Activated T-helper 2 cell treated with anti-CD3 and anti-CD28 coated beads, Interferon-gamma antibody, Interleukin-2, Interleukin-4, amounts not matched to agents 10 μg/mL and 5 μg/mL and 100 μg/mL, durations not matched to agents 14 hours and 24 hours and 36 hours (primary cell): ENCODE data around the gene ELP6. TPM values are rescaled to one million over a fixed set of nuclear protein-coding genes. Genes with fewer than 3 reads are reported as not detected.

Experiments used
- DNase-seq: peaks from one replicate; pipeline ENCODE4 v3.0.0; 2021; ENCODE audit warnings: low spot score
- H3K27ac Mint-ChIP-seq: one replicate; pipeline ENCODE4 v1.8.0; 2021; ENCODE audit warnings: mixed read lengths
- H3K27me3 Mint-ChIP-seq: one replicate; pipeline ENCODE4 v1.8.0; 2021; ENCODE audit warnings: low read depth, mixed read lengths
- H3K36me3 Mint-ChIP-seq: one replicate; pipeline ENCODE4 v1.8.0; 2021; ENCODE audit warnings: low read depth, mixed read lengths
- H3K4me1 Mint-ChIP-seq: one replicate; pipeline ENCODE4 v1.8.0; 2021; ENCODE audit warnings: low read depth, mixed read lengths
- H3K4me3 Mint-ChIP-seq: one replicate; pipeline ENCODE4 v1.8.0; 2021; ENCODE audit warnings: low read depth, mild to moderate bottlenecking, moderate library complexity, mixed read lengths
- H3K9me3 Mint-ChIP-seq: one replicate; pipeline ENCODE4 v1.8.0; 2021; ENCODE audit warnings: mixed read lengths
- intact Hi-C: fragments of 100-400 bp; cut with micrococcal nuclease; formaldehyde crosslinking; loops from one replicate; pipeline ENCODE4 v1.15.1; 2023
- total RNA-seq: library from RNA; stranded (reverse); gene quantifications from 2 replicates; pipeline ENCODE4 v1.2.3, GENCODE V29; 2022

Gene ELP6, protein sequence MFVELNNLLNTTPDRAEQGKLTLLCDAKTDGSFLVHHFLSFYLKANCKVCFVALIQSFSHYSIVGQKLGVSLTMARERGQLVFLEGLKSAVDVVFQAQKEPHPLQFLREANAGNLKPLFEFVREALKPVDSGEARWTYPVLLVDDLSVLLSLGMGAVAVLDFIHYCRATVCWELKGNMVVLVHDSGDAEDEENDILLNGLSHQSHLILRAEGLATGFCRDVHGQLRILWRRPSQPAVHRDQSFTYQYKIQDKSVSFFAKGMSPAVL
- 44.0 and 46.8 TPM in 2 replicates for total RNA-seq

DNA sequence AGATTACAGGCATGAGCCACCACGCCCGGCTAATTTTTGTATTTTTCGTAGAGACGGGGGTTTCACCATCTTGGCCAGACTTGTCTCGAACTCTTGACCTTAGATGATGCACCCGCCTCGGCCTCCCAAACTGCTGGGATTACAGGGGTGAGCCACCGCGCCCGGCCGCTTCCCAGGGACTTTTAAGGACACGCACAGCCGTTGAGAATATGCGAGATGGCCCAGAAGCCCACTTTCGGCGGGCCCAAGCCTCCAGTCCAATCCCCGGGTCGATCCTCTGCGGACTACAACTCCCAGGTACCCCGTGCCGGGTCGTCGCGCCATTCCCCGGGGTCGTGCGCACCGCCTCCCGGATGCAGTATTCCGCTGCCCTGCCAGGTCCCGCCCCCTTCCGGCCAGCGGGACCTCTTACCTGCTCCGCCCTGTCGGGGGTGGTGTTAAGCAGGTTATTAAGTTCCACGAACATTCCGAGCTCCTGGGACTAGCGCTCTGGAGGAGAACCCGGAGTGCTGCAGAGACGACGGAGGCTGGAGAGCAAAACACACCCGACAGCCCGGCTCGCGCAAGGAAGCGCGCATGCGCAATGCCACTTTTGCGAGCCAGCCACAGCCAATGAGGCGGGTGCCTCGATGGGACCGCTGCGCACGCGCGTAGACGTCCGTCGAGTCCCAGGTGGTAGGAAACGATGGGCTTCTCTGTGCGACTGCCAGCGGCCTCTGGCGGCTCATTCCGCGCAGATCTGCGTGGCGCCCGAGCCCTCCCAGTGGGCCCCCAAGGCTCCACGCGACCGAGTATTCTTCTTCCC, at the start of gene ELP6:
TSS of gene ELP6 (minus strand) at position 588 of the 805 bp plus-strand sequence. CDS start at position 466, 122 bp downstream.
- Mint-ChIP-seq H3K27ac (peak within 1 kb of the TSS; percentile 96), H3K36me3 (peaks cover 20% of the 10 kb centered on the region), H3K27me3 (peaks cover 4% of the 10 kb centered on the region), H3K4me3 (peak within 1 kb of the TSS; percentile 97), H3K4me1 (peaks cover 17% of the 10 kb centered on the region), H3K9me3 (no peaks in the 10 kb centered on the region)
- DNase-seq, result peak; percentile 97
- intact Hi-C loops, result loop anchor here (1.0 to 5.0 kb wide), 6 partner anchors 37 to 290 kb away; partner anchors contain the start of genes DHX30, KIF9, KLHL18 and SMARCC1

DNA sequence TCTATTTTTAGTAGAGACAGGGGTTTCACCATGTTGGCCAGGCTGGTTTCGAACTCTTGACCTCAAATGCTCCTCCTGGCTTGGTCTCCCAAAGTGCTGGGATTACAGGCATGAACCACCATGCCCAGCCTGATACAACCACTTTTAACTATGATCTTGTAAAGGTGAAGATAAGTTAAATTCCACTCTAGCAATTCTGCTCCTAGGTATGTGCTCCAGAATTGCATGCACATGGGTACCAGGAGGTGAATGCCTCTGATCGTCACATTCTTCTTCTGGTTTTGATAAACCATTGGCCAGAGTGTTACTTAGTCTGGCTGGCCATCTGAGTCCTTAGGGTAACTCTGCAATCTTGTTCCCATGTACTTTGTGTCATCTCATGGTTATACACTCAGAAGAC, 42.8 kb upstream of the ELP6 start:
- no peaks in the 10 kb centered on the region for H3K9me3 Mint-ChIP-seq
- H3K4me3 Mint-ChIP-seq, result no peak overlapping the region
- no peak overlapping the region for H3K27ac Mint-ChIP-seq
- H3K36me3 Mint-ChIP-seq, result no peaks in the 10 kb centered on the region
- DNase-seq, result no peak
- peaks cover 10% of the 10 kb centered on the region for H3K27me3 Mint-ChIP-seq
- intact Hi-C loops, result no loop called here
- no peaks in the 10 kb centered on the region for H3K4me1 Mint-ChIP-seq

DNA sequence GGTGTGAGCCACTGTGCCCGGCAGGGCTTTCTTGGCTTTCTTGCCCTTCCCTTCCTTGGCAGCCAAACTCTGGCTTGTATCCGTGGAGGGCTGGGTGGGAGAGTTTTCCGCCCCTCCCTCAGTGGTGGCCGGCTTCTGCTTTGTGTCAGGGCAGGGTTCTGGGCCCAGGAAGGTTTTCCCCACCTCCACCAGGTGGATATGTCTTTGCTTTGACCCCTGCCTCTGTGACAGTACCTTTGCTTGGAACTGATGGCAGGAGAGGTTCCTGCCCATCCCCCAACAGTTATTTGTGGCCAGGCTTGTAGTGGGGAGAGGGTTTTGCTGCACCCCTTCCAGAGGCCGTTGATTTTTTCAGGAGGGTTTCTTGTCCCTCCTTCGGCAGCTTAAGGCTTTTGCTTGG, 40.8 kb upstream of the ELP6 start:
- Mint-ChIP-seq H3K4me1 (no peaks in the 10 kb centered on the region), H3K27me3 (peaks cover 20% of the 10 kb centered on the region), H3K4me3 (no peak overlapping the region), H3K9me3 (no peaks in the 10 kb centered on the region), H3K36me3 (no peaks in the 10 kb centered on the region), H3K27ac (no peak overlapping the region)
- no peak for DNase-seq
- intact Hi-C loops, result no loop called here

DNA sequence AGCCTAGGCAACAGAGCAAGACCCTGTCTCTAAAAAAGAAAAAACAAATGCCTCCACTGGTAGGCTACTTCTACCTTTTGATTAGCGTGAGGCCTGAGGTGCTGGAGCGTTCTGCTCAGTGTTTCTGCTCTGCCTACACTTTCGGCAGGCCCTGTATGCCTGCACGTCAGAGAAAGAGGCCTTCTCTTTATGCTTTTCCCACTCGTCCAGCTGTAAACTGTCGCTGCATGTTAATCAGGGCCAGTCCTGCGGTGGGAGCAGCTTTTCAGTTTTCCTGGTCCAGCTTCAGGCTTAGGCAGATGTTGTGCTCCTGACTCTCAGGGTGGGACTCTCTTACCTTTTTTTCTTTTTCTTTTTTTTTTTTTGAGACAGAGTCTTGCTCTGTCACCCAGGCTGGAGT, 39.9 kb upstream of the ELP6 start:
- Mint-ChIP-seq H3K27me3 (peaks cover 20% of the 10 kb centered on the region), H3K4me3 (no peak overlapping the region), H3K36me3 (no peaks in the 10 kb centered on the region), H3K9me3 (no peaks in the 10 kb centered on the region), H3K27ac (no peak overlapping the region), H3K4me1 (no peaks in the 10 kb centered on the region)
- intact Hi-C loops, result no loop called here
- DNase-seq, result no peak

DNA sequence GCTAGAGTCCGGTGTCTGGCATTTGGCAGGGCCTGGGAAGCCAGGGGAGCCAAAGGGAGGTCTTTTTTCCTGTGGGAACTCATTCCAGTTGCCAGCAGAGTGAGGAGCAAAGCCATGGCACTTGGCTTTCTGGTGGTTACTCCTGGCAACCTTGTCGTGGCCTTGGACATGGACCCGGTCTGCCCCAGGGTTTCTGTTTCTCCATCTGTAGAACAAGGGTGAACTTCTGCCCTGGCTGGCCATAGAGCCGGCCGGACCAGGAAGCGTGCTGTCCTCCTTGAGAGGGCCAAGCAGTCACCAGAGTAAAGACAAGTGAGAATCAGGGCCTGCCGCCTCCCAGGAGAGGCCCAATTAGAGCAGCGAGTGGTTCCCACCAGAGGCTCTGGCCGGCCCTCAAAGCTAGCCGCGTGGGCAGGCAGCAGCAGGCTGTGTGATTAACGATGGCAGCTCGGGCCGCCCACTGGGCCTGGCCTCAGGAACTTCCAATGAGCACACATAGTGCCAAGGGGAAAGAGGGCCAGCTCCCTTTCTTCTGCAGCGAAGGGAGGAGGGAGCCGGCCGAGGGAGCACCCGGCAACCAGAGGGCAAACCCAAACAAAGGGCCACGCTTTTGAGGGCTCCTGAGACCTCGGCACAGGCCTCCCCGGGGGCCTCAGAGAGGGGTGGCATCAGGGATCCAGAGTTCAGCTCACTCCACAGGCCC, 29.1 kb upstream of the ELP6 start:
- no peak overlapping the region for H3K27ac Mint-ChIP-seq
- no peaks in the 10 kb centered on the region for H3K36me3 Mint-ChIP-seq
- no peak for DNase-seq
- no peaks in the 10 kb centered on the region for H3K4me1 Mint-ChIP-seq
- no peaks in the 10 kb centered on the region for H3K9me3 Mint-ChIP-seq
- H3K27me3 Mint-ChIP-seq, result peaks cover 1% of the 10 kb centered on the region
- H3K4me3 Mint-ChIP-seq, result no peak overlapping the region
- intact Hi-C loops, result no loop called here

DNA sequence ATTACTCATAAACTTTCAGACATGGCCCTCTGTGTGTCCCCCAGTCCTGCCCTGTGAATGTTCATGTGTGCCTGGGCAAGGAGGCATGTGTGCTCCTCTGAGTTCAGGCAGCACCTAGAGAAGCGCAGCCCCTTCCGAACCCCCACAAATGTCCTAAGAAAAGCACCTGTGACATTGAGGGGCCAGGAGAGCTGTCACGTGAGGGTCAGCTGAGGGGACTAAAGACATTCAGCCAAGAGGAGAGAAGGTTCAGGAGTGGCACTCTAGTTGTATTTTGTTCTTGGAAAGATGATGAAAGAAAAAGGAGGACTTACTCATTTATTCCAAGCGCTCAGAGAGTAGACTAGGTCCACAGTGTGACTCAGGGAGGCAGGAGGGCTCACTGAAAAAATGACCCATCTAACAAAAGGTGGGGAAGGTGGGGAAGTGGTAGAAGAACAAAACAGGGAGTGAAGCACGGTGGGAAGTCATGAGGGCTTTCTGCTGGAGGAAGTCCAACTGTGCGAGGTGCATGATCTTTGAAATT, 28.1 kb upstream of the ELP6 start:
- Mint-ChIP-seq H3K27me3 (no peaks in the 10 kb centered on the region), H3K4me1 (no peaks in the 10 kb centered on the region), H3K9me3 (no peaks in the 10 kb centered on the region), H3K27ac (no peak overlapping the region), H3K4me3 (no peak overlapping the region), H3K36me3 (no peaks in the 10 kb centered on the region)
- intact Hi-C loops, result no loop called here
- DNase-seq, result no peak

DNA sequence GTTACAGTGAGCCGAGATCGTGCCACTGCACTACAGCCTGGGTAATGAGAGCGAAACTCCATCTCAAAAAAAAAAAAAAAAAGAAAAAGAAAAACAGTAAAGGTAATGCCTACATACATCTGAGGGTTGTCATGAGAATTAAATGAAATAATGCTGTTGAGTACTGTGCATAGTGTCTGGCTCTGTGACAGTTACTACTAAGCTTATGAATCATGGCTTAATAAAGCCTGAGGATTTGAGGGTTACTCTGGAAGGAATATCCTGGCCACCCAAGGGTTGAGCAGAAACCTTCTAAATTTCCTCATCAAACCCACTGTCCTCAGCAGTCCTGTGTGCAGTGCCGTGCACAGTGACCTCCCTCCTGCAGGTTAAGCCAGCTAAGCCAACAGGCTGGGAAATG, 26.8 kb upstream of the ELP6 start:
- no peaks in the 10 kb centered on the region for H3K36me3 Mint-ChIP-seq
- no peaks in the 10 kb centered on the region for H3K27me3 Mint-ChIP-seq
- H3K27ac Mint-ChIP-seq, result no peak overlapping the region
- H3K4me3 Mint-ChIP-seq, result no peak overlapping the region
- intact Hi-C loops, result no loop called here
- no peaks in the 10 kb centered on the region for H3K9me3 Mint-ChIP-seq
- DNase-seq, result no peak
- H3K4me1 Mint-ChIP-seq, result no peaks in the 10 kb centered on the region

DNA sequence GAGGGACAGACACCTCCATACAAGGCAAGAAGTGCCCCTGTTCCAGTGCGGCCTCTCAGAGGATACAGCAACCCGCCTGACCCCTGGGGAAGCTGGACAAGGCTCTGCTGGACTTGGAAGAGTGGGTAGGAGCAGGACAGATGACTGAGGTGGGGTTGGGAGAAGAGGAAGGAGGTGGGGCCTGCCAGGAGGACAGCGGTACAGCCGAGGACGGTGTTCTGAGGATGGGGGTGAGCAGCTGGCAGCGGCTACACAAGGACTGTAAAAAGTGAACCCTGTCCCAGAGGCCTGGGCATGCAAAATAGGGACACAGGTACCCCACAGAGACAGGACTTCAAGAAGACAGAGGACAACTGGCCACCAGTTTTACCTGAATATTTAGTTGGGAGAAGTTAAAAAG, 23.5 kb upstream of the ELP6 start:
- intact Hi-C loops, result no loop called here
- peaks cover 3% of the 10 kb centered on the region for H3K27me3 Mint-ChIP-seq
- no peak overlapping the region for H3K4me3 Mint-ChIP-seq
- H3K36me3 Mint-ChIP-seq, result no peaks in the 10 kb centered on the region
- DNase-seq, result no peak
- no peaks in the 10 kb centered on the region for H3K4me1 Mint-ChIP-seq
- H3K27ac Mint-ChIP-seq, result no peak overlapping the region
- no peaks in the 10 kb centered on the region for H3K9me3 Mint-ChIP-seq

DNA sequence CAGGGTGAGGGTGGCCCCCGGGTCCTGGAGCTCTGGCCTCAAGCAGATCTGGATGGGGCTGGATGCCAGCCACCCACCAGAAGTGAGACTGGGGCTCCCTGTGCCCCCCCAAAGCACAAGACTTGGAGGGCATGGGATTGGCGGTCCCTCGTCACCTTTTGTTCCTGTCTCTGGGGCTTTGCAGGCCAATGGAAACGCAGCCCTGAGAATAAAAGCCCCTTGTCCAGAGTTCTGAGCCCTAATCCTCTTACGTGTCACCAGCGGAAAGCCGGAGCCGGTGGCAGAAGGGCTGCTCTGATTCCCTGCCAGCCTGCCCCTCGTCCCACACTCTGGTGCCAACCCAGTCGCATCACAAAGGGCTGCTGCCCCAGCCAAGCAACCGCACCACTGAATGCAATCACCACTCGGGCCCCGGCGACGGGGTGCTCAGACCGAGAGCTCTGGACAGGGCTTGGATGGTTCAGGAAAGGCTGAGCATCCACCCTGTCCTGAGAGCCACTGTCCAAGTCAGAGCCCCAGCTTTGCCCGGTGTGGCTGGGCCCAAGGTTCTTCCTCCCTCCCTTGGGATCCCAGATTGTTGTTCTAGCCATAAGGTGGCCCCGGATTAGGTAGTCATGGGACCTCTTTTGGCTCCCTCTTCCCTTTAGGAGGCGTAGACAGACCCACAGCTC, 22.8 kb upstream of the ELP6 start:
- Mint-ChIP-seq H3K27me3 (peaks cover 3% of the 10 kb centered on the region), H3K9me3 (no peaks in the 10 kb centered on the region), H3K36me3 (no peaks in the 10 kb centered on the region), H3K27ac (no peak overlapping the region), H3K4me3 (no peak overlapping the region), H3K4me1 (no peaks in the 10 kb centered on the region)
- DNase-seq, result no peak
- intact Hi-C loops, result no loop called here

DNA sequence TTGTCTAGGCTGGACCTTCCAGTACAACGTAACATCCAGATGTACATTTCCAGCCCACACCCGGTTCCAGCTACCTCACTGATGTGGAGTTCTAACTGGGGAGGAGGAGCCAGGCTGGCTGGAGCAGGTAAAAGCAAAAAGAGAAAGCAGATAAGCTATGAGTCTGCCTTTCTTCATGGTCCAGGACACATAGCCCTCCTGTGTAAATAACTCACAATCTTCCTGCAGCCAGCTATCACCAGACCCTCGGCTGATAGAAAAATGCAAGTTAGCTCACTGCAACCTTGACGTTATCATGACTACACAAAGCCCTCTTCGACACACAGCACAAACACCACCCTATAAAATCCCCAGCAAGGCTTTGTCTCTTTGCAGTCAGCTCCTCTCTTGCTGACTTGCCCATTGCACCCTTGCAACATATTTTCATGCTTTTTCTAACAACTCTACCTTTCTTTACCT, 20.5 kb upstream of the ELP6 start:
- Mint-ChIP-seq H3K36me3 (no peaks in the 10 kb centered on the region), H3K27ac (no peak overlapping the region), H3K9me3 (no peaks in the 10 kb centered on the region)

DNA sequence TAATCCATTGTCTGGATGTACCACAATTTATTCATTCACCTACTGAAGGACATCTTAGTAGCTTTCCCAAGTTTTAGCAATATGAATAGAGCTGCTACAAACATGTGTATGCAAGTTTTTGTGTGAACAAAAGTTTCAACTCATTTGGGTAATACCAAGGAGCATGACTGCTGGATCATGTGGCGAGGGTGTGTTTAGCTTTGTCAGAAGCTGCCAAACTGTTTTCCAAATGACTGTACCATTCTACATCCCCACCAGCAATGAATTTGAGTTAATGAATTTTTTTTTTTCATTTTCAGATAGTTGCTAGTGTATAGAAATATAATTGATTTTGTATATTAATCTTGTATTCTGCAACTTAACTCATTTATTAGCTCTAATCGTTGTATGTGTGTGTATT, 20.0 kb upstream of the ELP6 start:
- no peaks in the 10 kb centered on the region for H3K36me3 Mint-ChIP-seq
- H3K4me3 Mint-ChIP-seq, result no peak overlapping the region
- H3K9me3 Mint-ChIP-seq, result no peaks in the 10 kb centered on the region
- DNase-seq, result no peak
- peaks cover 3% of the 10 kb centered on the region for H3K27me3 Mint-ChIP-seq
- intact Hi-C loops, result no loop called here
- no peak overlapping the region for H3K27ac Mint-ChIP-seq
- no peaks in the 10 kb centered on the region for H3K4me1 Mint-ChIP-seq

More for the DNA sequence above, 20.5 kb upstream of the ELP6 start:
- intact Hi-C loops, result no loop called here
- no peak overlapping the region for H3K4me3 Mint-ChIP-seq
- DNase-seq, result no peak
- H3K27me3 Mint-ChIP-seq, result peaks cover 3% of the 10 kb centered on the region
- H3K4me1 Mint-ChIP-seq, result no peaks in the 10 kb centered on the region

DNA sequence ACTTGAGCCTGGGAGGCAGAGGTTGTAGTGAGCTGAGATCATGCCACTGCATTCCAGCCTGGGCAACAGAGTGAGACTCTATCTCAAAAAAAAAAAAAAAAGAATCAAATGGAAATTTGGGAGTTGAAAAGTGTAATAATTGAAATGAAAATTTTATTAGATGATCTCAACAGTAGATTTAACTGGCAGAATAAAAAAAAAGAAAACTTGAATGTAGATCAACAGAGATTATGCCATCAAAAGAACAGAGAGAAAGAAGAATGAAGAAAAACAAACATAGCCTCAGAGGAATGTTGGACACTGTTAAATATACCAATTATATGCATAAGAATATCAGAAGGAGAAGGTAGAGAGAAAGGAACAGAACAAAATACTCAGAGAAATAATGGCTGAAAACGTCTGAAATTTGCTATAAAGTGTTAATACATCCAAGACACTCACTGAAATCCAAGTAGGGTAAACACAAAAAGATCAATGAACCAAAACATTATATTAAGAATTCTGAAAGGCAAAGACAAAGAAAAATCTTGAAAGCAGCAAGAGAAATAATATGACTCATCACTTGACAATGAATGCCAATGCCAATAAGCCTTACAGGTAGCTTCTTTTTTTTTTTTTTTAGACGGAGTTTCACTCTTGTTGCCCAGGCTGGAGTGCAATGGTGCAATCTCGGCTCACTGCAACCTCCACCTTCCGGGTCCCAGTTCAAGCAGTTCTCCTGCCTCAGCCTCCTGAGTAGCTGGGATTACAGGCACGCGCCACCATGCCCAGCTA, 14.6 kb upstream of the ELP6 start:
- Mint-ChIP-seq H3K36me3 (no peaks in the 10 kb centered on the region), H3K4me1 (no peaks in the 10 kb centered on the region), H3K4me3 (no peak overlapping the region), H3K9me3 (peaks cover 4% of the 10 kb centered on the region), H3K27ac (no peak overlapping the region), H3K27me3 (no peaks in the 10 kb centered on the region)
- no peak for DNase-seq
- intact Hi-C loops, result no loop called here
